ENCODE data around the gene NSG2.

GRCh38 chr5:174155706-174156105 lies 110.2 kb downstream of the NSG2 start:
- TF ChIP-seq POLR2A (IDR thresholded peaks at IDR 0.05) (no peak), CTCF (IDR thresholded peaks at IDR 0.05) (no peak)
